Stimulated activated CD4-positive, alpha-beta T cell treated with anti-CD3 and anti-CD28 coated beads, Interleukin-4, amount 100 ng/mL, for 48 hours (primary cell): ENCODE results near the gene SPRR2F.
"Not testable (repeated sequence)": the region's sequence is repeated elsewhere in the genome, so short reads cannot be mapped to it uniquely, and the experiment has no call there.

ENCODE experiments used
- DNase-seq, 2 donors: peaks; one replicate each; pipeline ENCODE4 v3.0.0-alpha.2; 2020; ENCODE audit warnings: low read depth in 2 of 2

The SPRR2F gene

GRCh38 chr1:153113416-153113815 lies at the start of gene SPRR2F:
SPRR2F (minus strand) TSS chr1:153113516; CDS start chr1:153112733, 783 bp downstream.
- DNase-seq, result no peak

GRCh38 chr1:153155541-153155940 lies 42.2 kb upstream of the SPRR2F start:
- DNase-seq, result no peak

DNA sequence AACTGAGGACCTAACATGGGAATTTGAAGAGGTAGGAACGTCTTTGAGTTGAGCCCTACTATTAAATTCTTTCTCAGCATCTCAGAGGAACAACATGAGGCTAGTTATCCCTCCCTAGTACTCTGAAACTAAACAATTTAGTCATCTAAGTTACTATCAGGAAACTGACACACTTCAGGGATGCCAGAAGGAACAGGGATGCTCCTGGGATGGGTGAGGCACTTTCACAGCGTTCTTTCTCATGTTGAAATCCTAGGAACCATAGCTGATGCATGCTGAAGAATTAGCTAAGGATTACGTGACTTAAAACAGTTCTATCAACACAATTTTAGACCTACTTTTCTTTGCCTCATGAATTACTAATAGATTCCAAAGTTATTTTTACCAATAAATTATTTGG lies 39.2 kb upstream of the SPRR2F start:
- DNase-seq, result no peak

DNA sequence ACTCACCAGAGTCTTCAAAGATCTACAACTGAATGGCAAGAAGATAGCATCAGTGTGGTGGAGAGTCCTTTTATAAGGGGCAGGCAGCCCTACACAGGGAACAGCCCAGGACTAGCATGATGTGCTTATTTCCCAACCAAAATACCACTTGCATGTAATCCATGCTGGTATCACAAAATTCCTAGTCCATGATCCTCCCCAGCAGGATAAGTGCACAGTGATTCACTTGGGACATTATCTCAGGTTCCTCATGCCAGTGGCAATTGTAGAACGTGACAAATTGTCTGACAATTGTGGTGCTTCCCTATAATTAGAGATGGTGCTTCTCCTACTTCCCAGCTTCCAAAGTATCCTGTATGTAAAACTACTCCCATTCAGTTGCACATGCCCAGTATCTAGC lies 37.5 kb upstream of the SPRR2F start, which contains the start of gene SPRR2G:
Gene SPRR2G, minus strand, starts transcription at position 45 of the 400 bp plus-strand sequence. CDS start 780 bp downstream, outside the sequence.
- DNase-seq, result no peak

GRCh38 chr1:153141377-153141776 lies 28.1 kb upstream of the SPRR2F start:
- DNase-seq, result no peak

GRCh38 chr1:153140484-153140883 lies 27.2 kb upstream of the SPRR2F start:
- no peak for DNase-seq

GRCh38 chr1:153133743-153134142 lies 20.4 kb upstream of the SPRR2F start:
- no peak for DNase-seq

DNA sequence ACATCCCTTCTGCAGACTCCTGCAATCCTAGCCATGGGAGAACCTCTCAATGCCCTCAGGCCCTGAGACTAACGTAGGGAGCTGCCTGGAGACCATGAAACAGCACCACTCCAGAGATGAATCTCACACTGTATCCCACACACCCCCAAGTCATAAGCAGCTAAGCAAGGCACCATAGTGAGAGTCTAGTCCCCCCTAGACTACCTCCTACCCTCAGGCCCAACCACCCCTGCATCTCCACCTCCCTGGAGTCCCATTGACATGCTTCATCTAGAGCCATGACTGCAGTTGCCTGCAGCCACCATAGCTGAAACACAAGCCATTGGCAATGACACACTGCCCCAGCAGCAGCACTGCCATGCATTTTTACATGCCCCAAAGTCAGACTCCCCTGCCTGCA lies 20.0 kb upstream of the SPRR2F start:
- no peak for DNase-seq

DNA sequence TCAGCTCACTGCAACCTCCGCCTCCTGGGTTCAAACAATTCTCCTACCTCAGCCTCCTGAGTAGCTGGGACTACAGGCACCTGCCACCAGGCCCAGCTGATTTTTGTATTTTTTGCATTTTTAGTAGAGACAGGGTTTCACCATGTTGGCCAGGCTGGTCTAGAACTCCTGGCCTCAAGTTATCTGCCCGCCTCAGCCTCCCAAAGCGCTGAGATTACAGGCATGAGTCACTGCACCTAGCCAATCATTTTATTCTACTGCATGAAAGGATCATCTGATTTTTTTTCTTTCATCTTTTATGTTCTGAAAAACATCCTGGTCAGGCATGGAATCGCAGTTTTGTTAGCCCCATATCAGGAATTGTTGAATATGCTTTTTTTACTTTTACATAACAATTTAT lies 15.4 kb upstream of the SPRR2F start:
- not testable (repeated sequence) for DNase-seq

DNA sequence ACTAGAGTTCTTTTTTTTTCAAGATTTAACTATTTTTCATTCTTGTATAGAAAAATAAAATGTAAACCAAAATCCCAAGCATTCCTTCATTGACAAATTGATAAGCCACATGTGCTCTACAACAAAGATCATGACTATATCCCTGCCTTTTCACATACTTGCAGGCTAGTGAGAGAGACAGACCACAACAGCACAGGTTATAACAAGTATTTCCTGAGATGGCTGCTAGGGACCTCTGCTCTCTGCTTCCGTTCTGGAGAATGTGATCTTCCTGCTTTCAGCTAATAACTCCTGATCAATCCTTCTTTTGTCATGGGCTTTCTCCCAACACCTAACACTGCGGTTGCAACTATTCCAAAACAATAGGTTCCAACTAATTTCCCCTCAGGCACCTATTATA lies 14.0 kb upstream of the SPRR2F start:
- DNase-seq, result no peak

DNA sequence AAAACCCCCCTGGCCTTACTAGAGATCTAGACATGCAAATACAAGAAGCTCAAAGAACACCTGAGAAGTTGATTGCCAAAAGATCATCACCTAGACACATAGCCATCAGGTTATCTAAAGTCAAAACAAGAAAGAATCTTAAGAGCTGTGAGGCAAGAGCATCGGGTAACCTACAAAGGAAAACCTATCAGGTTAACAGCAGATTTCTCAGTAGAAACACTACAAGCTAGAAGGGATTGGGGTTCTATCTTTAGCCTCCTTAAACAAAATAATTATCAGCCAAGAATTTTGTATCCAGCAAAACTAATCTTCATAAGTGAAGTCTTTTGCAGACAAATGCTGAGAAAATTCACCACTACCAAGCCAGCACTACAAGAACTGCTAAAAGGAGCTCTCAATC lies 12.2 kb upstream of the SPRR2F start:
- DNase-seq, result no peak

DNA sequence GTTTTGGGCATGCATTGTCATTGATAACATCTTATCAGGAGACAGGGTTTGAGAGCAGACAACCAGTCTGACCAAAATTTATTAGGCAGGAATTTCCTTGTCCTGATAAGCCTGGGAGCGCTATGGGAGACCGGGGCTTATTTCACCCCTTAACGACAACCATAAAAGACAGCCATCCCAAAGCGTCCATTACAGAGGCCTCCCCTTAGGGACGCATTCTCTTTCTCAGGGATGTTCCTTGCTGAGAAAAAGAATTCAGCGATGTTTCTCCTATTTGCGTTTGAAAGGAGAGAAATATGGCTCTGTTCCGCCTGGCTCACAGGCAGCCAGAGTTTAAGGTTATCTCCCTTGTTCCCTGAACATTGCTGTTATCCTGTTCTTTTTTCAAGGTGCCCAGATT lies 10.5 kb upstream of the SPRR2F start:
- not testable (repeated sequence) for DNase-seq

- no peak for DNase-seq
Measured at GRCh38 chr1:153122831-153123421, 9.6 kb upstream of the SPRR2F start.

DNA sequence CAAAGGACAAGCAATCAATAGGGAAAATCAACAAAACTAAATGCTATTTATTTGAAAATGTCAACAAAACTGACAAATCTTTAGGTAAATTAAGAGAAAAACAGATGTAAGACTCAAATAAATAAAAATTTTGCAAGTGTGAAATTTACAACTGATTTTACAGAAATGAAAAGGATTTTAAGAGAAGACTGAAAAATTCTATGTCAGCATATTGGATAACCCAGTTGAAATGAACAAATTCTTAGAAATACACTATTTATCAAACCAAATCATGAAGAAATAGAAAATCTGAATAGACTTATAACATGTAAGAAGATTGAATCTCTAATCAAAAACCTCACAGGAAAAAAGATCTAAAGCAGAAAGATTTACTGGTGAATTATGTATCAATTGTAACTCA lies 7.6 kb upstream of the SPRR2F start:
- DNase-seq, result no peak

- DNase-seq, result no peak
Measured at GRCh38 chr1:153119491-153119971, 6.2 kb upstream of the SPRR2F start.

DNA sequence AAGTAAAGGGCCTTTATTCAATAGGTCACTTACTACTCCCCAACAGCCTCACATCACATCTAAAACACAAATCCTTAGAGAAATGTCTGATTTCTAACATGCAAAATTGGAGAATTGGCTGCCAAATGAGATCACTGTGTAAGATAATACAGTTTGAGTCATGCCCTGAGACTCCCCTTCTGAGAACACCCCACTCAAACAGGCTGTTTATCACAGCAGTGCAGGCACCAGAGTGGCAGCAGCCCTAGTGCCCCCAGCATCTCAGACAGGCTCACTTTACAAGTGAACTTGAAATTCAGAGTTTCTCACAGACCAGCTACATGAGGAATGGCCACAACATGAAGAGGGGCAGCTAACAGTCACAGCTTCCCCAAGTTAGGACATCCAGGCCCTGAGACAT lies 1.9 kb upstream of the SPRR2F start:
- DNase-seq, result not testable (repeated sequence)

DNA sequence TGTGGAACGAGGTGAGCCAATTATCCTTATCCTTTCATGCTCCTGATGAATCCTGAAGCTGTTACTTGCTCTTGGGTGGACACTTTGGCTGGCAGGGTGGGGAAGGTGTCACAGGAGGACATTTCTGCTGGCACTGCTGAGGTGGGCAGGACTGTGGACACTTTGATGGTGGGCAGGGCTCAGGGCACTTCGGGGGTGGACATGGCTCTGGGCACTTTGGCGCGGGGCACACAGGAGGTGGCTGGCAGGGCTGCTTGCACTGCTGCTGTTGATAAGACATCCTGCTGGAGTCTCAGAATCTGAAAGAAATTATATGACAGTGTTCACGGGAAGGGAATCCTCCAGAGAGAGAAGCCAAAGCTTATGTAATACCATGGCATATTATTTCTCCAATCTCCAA lies 862 bp downstream of the SPRR2F start:
- DNase-seq, result not testable (repeated sequence)

DNA sequence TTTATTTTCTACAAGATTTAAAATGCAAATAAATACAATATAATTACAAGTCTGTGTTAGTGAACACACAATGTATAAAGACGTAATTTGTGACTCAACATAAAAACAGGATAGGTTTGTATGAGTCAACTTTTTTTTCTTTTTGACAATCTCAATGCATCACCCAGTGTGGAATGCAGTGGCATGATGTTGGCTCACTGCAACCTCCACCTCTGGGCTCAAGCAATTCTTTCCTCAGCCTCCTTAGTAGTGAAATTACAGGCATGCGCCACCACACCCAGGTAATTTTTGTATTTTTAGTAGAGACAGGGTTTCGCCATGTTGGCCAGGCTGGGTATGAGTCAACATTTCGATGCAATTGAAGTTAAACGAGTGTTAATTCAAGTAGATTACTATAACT lies 13.1 kb downstream of the SPRR2F start:
- no peak for DNase-seq

- DNase-seq, result no peak
Measured at GRCh38 chr1:153099461-153100045, 13.8 kb downstream of the SPRR2F start.

DNA sequence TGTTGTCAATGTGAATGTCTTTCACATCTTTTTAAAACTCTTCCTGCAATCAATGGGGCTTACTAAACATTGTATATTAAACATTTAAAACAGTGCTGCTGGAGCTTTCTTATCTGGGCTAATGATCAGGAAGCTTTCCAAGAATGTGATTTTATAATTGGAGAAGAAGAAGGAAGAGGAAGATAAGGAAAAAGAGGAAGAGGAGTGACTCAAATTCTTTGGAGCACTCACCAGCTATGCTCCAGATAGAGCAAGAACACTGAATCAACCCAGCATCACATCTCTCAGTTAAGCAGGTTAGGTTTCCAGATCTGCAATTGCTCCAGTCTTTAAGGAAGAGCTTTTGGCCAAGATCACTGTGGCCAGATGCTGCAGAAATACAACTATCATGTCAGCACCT lies 17.6 kb downstream of the SPRR2F start:
- DNase-seq, result no peak

DNA sequence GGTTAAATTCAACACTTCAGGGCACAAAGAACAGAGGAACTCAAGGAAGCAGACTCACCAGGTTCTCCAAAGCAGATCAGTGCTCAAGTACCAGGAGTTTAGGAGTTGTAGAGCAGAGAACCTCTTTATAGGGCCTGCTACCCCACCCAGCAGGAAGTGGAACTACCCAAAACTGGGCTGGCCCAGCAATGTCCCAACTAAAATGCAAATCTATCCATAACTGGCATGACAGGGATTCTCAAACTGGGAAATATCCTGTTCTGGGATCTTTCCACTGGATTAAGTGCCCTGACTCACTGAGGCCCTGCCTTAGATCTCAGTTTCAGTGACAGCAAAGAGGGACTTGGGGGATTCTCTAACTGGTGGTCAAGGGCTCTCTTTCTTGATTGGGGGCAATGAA lies 18.9 kb downstream of the SPRR2F start, which contains the start of gene SPRR2E:
Gene SPRR2E, minus strand, starts transcription at position 101 of the 400 bp plus-strand sequence. CDS start 775 bp downstream, outside the sequence.
- DNase-seq, result no peak

- no peak for DNase-seq
Measured at GRCh38 chr1:153087652-153088051, 25.7 kb downstream of the SPRR2F start.

GRCh38 chr1:153081736-153082135 lies 31.6 kb downstream of the SPRR2F start:
- no peak for DNase-seq
